K562 (cell line): ENCODE measurements around the gene PBX4. TPM values are rescaled to one million over a fixed set of nuclear protein-coding genes. Genes with fewer than 3 reads are reported as not detected.

Source experiments
- CTBP1 ChIP-seq: fragments of 450-650 bp; IDR thresholded peaks from 2 replicates; pipeline ENCODE4 v1.6.1; 2016; ENCODE audit warnings: borderline replicate concordance
- ELF4 ChIP-seq: fragments of 450-650 bp; formaldehyde crosslinking; IDR thresholded peaks from 2 replicates; pipeline ENCODE4 v1.4.0; 2022; ENCODE audit warnings: missing genetic modification characterization
- KLF6 ChIP-seq: fragments of 250-450 bp; sonication (Bioruptor Pico); IDR thresholded peaks from 2 replicates; pipeline ENCODE4 v1.4.0; 2020; ENCODE audit warnings: mild to moderate bottlenecking, moderate library complexity, borderline replicate concordance
- PCBP1 ChIP-seq: fragments of 200-400 bp; formaldehyde crosslinking; IDR thresholded peaks from 2 replicates; pipeline ENCODE4 v1.6.1; 2018; ENCODE audit warnings: mild to moderate bottlenecking, low read depth, low read length; ENCODE audit not compliant: poor library complexity, severe bottlenecking
- SMAD2 ChIP-seq: fragments of 150-350 bp; IDR thresholded peaks from 2 replicates; pipeline ENCODE4 v1.6.1; 2014; ENCODE audit warnings: low read depth, mild to moderate bottlenecking, low read length
- SPI1 ChIP-seq: IDR thresholded peaks from 2 replicates; pipeline ENCODE4 v1.6.1; 2011; ENCODE audit warnings: low read depth, low read length, control low read depth, borderline replicate concordance
- ZKSCAN3 ChIP-seq: fragments of 250-450 bp; sonication (Bioruptor Pico); IDR thresholded peaks from 2 replicates; pipeline ENCODE4 v1.4.0; 2020
- ZNF263 ChIP-seq: sonication (generic); formaldehyde crosslinking; IDR thresholded peaks from 2 replicates; pipeline ENCODE4 v1.8.0; 2022; ENCODE audit warnings: mild to moderate bottlenecking, missing genetic modification reagents, borderline replicate concordance
- polyA plus RNA-seq, 8 experiments: library from polyadenylated mRNA; depleted of rRNA in 4 of 8; stranded (reverse) in 5 of 8; unstranded in 3 of 8; fragments of >200 nt; fragmentation: Nextera tagmentation in 2 of 8; fragmentation: Illumina TruSeq in 1 of 8; extraction: Ambion mirVana in 2 of 8; extraction: Trizol in 1 of 8; gene quantifications; 2 replicates each; pipeline versions ENCODE4 v1.2.1 to v1.2.3, GENCODE V29; 2011 to 2014; ENCODE audit warnings: inconsistent platforms in 1 of 8, missing spikeins in 1 of 8
- total RNA-seq, 7 experiments: library from RNA; depleted of rRNA in 6 of 7; stranded (reverse); fragments of >200 nt in 6 of 7; fragmentation: Illumina TruSeq in 2 of 7; extraction: Trizol in 2 of 7; gene quantifications; 2 replicates each; pipeline versions ENCODE4 v1.2.1 to v1.2.3, GENCODE V29; 2011 to 2021; ENCODE audit warnings: low replicate concordance in 1 of 7
- TF ChIP-seq, protein P1 (sequence below): fragments of 200-800 bp; sonication (Bioruptor generic); IDR thresholded peaks from 2 replicates; pipeline ENCODE4 v1.6.1; 2016; ENCODE audit warnings: missing genetic modification characterization, missing compliant biosample characterization
- TF ChIP-seq, protein P2 (sequence below): fragments of 250-450 bp; sonication (Bioruptor Pico); IDR thresholded peaks from 2 replicates; pipeline ENCODE4 v1.8.0; 2022; ENCODE audit warnings: inconsistent platforms

Gene PBX4
- total and polyA plus RNA-seq, 9 of the 15 experiments (the other 6 are each of a cell fraction or from before 2014, with no cell fraction given) = 0.11 to 3.8 (median 1.6) TPM; not detected in 1

DNA sequence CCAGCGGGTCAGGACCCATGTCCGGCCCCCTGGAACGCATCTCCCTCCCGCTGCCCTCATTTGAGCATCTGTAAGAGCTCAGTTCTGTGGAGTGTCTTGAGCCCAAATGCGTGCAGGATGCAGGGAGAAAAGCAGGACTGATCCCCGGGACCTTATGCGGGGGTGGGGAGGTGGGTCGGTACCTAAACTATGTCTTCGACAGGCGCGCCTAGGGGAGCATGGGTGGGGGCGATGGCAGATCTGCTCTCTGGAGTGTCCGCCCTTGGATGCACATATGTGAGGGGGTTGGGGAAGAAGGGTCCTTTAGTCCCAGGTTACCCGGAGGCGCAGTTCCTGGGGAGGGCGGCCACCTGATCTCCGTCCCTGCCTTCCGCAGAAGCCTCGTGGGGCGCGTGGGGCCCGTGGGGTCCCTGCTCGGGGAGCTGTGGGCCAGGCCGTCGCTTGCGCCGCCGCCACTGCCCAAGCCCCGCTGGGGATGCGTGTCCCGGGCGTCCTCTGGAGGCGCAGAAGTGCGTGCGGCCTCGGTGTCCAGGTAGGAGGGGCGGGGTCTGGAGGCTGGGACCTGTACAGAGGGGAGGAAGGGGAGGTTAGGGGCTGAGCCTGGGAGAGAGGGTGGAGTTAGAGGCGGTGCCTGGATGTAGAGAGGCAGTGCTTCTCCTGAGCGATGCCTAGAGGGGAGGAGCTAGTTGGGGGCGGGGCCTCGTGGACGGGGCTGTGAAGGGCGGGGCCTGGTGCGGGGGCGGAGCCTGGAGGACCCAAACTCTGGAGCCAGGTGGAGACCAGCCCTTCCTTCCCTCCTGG, 77.6 kb downstream of the PBX4 start (continued):
- TF ChIP-seq, protein P1, sequence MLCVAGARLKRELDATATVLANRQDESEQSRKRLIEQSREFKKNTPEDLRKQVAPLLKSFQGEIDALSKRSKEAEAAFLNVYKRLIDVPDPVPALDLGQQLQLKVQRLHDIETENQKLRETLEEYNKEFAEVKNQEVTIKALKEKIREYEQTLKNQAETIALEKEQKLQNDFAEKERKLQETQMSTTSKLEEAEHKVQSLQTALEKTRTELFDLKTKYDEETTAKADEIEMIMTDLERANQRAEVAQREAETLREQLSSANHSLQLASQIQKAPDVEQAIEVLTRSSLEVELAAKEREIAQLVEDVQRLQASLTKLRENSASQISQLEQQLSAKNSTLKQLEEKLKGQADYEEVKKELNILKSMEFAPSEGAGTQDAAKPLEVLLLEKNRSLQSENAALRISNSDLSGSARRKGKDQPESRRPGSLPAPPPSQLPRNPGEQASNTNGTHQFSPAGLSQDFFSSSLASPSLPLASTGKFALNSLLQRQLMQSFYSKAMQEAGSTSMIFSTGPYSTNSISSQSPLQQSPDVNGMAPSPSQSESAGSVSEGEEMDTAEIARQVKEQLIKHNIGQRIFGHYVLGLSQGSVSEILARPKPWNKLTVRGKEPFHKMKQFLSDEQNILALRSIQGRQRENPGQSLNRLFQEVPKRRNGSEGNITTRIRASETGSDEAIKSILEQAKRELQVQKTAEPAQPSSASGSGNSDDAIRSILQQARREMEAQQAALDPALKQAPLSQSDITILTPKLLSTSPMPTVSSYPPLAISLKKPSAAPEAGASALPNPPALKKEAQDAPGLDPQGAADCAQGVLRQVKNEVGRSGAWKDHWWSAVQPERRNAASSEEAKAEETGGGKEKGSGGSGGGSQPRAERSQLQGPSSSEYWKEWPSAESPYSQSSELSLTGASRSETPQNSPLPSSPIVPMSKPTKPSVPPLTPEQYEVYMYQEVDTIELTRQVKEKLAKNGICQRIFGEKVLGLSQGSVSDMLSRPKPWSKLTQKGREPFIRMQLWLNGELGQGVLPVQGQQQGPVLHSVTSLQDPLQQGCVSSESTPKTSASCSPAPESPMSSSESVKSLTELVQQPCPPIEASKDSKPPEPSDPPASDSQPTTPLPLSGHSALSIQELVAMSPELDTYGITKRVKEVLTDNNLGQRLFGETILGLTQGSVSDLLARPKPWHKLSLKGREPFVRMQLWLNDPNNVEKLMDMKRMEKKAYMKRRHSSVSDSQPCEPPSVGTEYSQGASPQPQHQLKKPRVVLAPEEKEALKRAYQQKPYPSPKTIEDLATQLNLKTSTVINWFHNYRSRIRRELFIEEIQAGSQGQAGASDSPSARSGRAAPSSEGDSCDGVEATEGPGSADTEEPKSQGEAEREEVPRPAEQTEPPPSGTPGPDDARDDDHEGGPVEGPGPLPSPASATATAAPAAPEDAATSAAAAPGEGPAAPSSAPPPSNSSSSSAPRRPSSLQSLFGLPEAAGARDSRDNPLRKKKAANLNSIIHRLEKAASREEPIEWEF (CRISPR knock-in tag) = no peak
- TF ChIP-seq SPI1 (peak; percentile 30; the same call in 1 of the 2 replicates), PCBP1 (no peak), SMAD2 (no peak), ELF4 (CRISPR knock-in tag) (no peak), CTBP1 (0 out of 2 replicates have a peak, but pooled peaks have one; percentile 19), ZNF263 (peak; percentile 59; the same call in 1 of the 2 replicates), KLF6 (CRISPR knock-in tag) (no peak), ZKSCAN3 (CRISPR knock-in tag) (no peak)
- TF ChIP-seq, protein P2, sequence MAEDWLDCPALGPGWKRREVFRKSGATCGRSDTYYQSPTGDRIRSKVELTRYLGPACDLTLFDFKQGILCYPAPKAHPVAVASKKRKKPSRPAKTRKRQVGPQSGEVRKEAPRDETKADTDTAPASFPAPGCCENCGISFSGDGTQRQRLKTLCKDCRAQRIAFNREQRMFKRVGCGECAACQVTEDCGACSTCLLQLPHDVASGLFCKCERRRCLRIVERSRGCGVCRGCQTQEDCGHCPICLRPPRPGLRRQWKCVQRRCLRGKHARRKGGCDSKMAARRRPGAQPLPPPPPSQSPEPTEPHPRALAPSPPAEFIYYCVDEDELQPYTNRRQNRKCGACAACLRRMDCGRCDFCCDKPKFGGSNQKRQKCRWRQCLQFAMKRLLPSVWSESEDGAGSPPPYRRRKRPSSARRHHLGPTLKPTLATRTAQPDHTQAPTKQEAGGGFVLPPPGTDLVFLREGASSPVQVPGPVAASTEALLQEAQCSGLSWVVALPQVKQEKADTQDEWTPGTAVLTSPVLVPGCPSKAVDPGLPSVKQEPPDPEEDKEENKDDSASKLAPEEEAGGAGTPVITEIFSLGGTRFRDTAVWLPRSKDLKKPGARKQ (CRISPR knock-in tag) = no peak
- TF ChIP-seq, all 486 proteins: peak for 13
